Activated B cell treated with CpG ODN at 0.5 μM for 24 hours (primary cell): Measurements from ENCODE around the gene MALRD1. TPM values are rescaled to one million over a fixed set of nuclear protein-coding genes. Genes with fewer than 3 reads are reported as not detected.

Experiments used
- ATAC-seq: fragments of 200-7000 bp; cut with Tn5 transposase; one replicate; pipeline ENCODE4 v1.10.0; 2021; ENCODE audit warnings: low read depth, mild to moderate bottlenecking, moderate library complexity
- CTCF ChIA-PET: fragments of 350-600 bp; sonication (Branson Sonifier 250); formaldehyde crosslinking; loops from one replicate; lab custom pipeline; 2021; ENCODE audit warnings: antibody characterized with exemption; lab: Charles Lee
- POLR2A ChIA-PET: fragments of 350-600 bp; sonication (Branson Sonifier 250); formaldehyde crosslinking; loops from one replicate; lab custom pipeline; 2021; ENCODE audit warnings: antibody characterized with exemption; lab: Charles Lee
- DNase-seq: peaks from one replicate; pipeline ENCODE4 v3.0.0; 2022
- H3K27ac Mint-ChIP-seq: one replicate; pipeline ENCODE4 v1.8.0; 2020; ENCODE audit warnings: mixed read lengths
- H3K27me3 Mint-ChIP-seq: one replicate; pipeline ENCODE4 v1.8.0; 2021; ENCODE audit warnings: mixed read lengths
- H3K36me3 Mint-ChIP-seq: one replicate; pipeline ENCODE4 v1.8.0; 2021; ENCODE audit warnings: low read depth, mixed read lengths
- H3K4me1 Mint-ChIP-seq: one replicate; pipeline ENCODE4 v1.8.0; 2021; ENCODE audit warnings: mixed read lengths
- H3K4me3 Mint-ChIP-seq: one replicate; pipeline ENCODE4 v1.8.0; 2020; ENCODE audit warnings: mild to moderate bottlenecking, mixed read lengths
- H3K9me3 Mint-ChIP-seq: one replicate; pipeline ENCODE4 v1.8.0; 2020; ENCODE audit warnings: mixed read lengths
- intact Hi-C: fragments of 100-400 bp; cut with micrococcal nuclease; formaldehyde crosslinking; loops from one replicate; pipeline ENCODE4 v1.15.1; 2024
- total RNA-seq: library from RNA; stranded (reverse); gene quantifications from 2 replicates; pipeline ENCODE4 v1.2.3, GENCODE V29; 2022
- TF ChIP-seq, protein P1 (sequence below): fragments of 200-600 bp; IDR thresholded peaks from one replicate; pipeline ENCODE4 v1.8.0; 2022; ENCODE audit warnings: antibody characterized with exemption, mild to moderate bottlenecking

MALRD1 gene
- total RNA-seq, 1 donor from 2014 or later = not detected

DNA sequence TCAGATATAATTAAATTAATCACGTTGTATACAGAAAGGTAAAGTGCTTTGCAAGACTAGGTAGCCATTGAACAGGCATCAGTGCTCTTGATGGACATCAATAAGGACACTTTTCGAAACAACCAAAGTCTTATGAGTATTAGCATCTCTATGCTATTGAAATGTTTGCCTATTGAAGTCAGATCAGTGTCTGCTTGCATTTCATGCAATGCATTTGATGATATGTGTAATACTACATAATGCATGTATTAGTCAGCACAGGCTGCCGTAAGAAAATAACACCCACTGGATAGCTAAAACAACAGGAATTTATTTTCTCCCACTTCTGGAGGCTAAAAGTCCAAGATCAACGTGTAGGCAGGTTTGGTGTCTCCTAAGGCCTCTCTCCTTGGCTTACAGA lies 558.4 kb downstream of the MALRD1 start:
- intact Hi-C loops = no loop called here
- Mint-ChIP-seq H3K36me3 (no peaks in the 10 kb centered on the region), H3K4me1 (no peaks in the 10 kb centered on the region), H3K9me3 (peaks cover 2% of the 10 kb centered on the region), H3K27ac (no peak overlapping the region), H3K4me3 (no peak overlapping the region), H3K27me3 (no peaks in the 10 kb centered on the region)
- no peak for ATAC-seq
- POLR2A ChIA-PET = no interaction called here
- DNase-seq = no peak
- TF ChIP-seq, protein P1, sequence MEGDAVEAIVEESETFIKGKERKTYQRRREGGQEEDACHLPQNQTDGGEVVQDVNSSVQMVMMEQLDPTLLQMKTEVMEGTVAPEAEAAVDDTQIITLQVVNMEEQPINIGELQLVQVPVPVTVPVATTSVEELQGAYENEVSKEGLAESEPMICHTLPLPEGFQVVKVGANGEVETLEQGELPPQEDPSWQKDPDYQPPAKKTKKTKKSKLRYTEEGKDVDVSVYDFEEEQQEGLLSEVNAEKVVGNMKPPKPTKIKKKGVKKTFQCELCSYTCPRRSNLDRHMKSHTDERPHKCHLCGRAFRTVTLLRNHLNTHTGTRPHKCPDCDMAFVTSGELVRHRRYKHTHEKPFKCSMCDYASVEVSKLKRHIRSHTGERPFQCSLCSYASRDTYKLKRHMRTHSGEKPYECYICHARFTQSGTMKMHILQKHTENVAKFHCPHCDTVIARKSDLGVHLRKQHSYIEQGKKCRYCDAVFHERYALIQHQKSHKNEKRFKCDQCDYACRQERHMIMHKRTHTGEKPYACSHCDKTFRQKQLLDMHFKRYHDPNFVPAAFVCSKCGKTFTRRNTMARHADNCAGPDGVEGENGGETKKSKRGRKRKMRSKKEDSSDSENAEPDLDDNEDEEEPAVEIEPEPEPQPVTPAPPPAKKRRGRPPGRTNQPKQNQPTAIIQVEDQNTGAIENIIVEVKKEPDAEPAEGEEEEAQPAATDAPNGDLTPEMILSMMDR = no peak
- CTCF ChIA-PET = no interaction called here

DNA sequence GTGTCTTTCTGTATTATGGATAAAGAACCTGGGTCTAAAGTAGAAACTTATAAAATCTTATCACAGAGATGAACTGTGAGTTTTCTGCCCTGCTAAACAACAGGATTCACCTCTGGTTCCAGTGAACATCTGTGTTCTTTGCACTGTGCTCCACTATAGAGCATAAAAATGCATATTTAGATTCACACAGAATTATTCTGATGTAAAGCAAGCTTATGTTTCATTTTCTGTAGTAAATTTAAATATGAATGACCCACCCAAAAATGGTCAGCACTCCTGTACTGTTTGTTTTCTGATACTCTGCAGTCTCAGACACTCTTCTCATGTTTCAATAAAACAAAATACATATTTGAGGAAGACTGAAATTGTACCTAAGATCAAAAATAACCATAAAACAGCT lies 563.2 kb downstream of the MALRD1 start:
- POLR2A ChIA-PET = no interaction called here
- Mint-ChIP-seq H3K27me3 (no peaks in the 10 kb centered on the region), H3K27ac (no peak overlapping the region), H3K4me1 (no peaks in the 10 kb centered on the region), H3K4me3 (no peak overlapping the region), H3K9me3 (peaks cover 6% of the 10 kb centered on the region), H3K36me3 (no peaks in the 10 kb centered on the region)
- CTCF ChIA-PET = no interaction called here
- DNase-seq (no peak), ATAC-seq (no peak)
- TF ChIP-seq, protein P1 = no peak
- intact Hi-C loops = no loop called here

DNA sequence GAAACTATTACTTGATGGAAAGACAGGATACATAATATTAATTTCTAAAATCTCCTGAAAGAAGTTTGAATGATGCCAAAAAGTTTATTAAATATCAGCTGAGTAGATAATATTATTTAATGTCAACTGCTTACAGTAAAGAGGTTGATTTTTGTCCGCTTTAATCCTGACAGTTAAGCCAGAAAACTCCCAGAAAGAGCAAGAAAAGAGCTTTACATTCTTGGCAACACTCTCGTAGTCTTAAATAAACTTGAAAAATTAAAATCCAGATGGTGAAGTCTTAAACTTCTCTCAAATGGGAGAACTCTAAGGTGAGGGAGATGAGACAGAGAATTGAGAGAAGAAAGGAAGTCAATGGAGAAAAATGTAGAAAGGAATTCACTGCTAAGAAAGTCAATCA lies 568.4 kb downstream of the MALRD1 start:
- ChIA-PET CTCF (no interaction called here), POLR2A (no interaction called here)
- Mint-ChIP-seq H3K36me3 (no peaks in the 10 kb centered on the region), H3K4me1 (no peaks in the 10 kb centered on the region), H3K27ac (no peak overlapping the region), H3K9me3 (peaks cover 4% of the 10 kb centered on the region), H3K4me3 (no peak overlapping the region), H3K27me3 (no peaks in the 10 kb centered on the region)
- DNase-seq (no peak), ATAC-seq (no peak)
- TF ChIP-seq, protein P1 = no peak
- intact Hi-C loops = no loop called here

DNA sequence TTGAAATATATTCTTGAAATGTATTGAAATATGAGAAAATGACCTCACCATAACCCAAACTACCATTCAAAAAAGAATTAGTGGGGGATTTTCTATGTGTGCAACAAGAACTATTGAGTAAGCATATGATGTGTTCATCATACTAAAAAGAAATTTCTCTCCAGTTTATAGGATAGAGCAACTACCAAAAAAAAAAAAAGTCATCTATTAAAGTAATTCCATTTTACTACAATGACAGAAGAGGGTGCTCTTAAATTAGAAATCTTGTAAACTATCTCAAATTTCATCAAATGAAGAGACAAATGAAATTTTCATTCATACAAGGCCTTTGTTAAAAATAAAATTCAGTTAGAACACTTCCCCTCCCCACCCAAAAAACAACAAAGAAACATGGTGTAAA lies 572.2 kb downstream of the MALRD1 start:
- Mint-ChIP-seq H3K27ac (no peak overlapping the region), H3K27me3 (no peaks in the 10 kb centered on the region), H3K4me1 (no peaks in the 10 kb centered on the region), H3K9me3 (no peaks in the 10 kb centered on the region), H3K36me3 (no peaks in the 10 kb centered on the region), H3K4me3 (no peak overlapping the region)
- intact Hi-C loops = no loop called here
- ChIA-PET POLR2A (no interaction called here), CTCF (no interaction called here)
- TF ChIP-seq, protein P1 = no peak
- ATAC-seq (no peak), DNase-seq (no peak)

DNA sequence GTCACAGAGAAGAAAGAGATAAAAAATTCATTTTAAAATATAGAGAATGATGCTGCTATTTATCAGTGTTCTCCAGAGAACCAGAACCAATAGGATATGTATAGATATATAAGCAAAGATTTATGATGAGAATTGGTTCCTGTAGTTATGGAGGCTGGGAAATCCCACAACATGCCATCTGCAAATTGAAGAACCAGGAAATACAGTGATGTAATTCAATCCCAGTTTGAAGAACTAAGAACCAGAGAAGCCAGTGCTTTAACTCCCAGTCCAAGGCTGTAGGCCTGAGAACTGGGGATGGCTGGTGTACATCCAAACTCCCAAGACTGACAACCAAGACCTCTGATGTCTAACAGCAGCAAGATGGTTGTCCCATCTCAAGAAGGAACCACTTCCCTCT lies 574.7 kb downstream of the MALRD1 start:
- ATAC-seq (no peak), DNase-seq (no peak)
- TF ChIP-seq, protein P1 = no peak
- Mint-ChIP-seq H3K9me3 (no peaks in the 10 kb centered on the region), H3K27me3 (no peaks in the 10 kb centered on the region), H3K4me3 (no peak overlapping the region), H3K27ac (no peak overlapping the region), H3K4me1 (no peaks in the 10 kb centered on the region), H3K36me3 (no peaks in the 10 kb centered on the region)
- ChIA-PET POLR2A (no interaction called here), CTCF (no interaction called here)
- intact Hi-C loops = no loop called here
